Erythroblast (primary cell): ENCODE measurements around the gene CHN1.

Experiments
- GATA1 ChIP-seq: IDR thresholded peaks from 2 replicates; pipeline ENCODE4 v1.6.1; 2011; ENCODE audit warnings: low read depth, mild to moderate bottlenecking, control low read depth, low read length, moderate library complexity
- POLR2A ChIP-seq: IDR thresholded peaks from 2 replicates; pipeline ENCODE4 v1.6.1; 2011; ENCODE audit warnings: mild to moderate bottlenecking, low read length

- TF ChIP-seq POLR2A (no peak), GATA1 (no peak)
These were observed 117.0 kb downstream of the CHN1 start for GRCh38 chr2:174888146-174888545.
